HepG2 (cell line): ENCODE results near the gene DALRD3. TPM values are rescaled to one million over a fixed set of nuclear protein-coding genes. Genes with fewer than 3 reads are reported as not detected.

Source experiments
- ATAC-seq: fragments of 200-7000 bp; cut with Tn5 transposase; 3 replicates; pipeline ENCODE4 v1.9.1; 2020; ENCODE audit warnings: mild to moderate bottlenecking, moderate library complexity
- BruUV-seq: library from RNA; stranded (reverse); fragments of 400-500 nt; replicated peaks from 2 replicates; lab custom pipeline; 2021; lab: Mats Ljungman, UMichigan
- CTCF ChIA-PET: fragments of 300-600 bp; formaldehyde crosslinking; extraction: SDS; loops from one replicate; lab custom pipeline; 2021; ENCODE audit warnings: low total read pairs, inconsistent platforms, low intra/inter-chr PET ratio; lab: Yijun Ruan, JAX
- POLR2A ChIA-PET: fragments of 350-600 bp; sonication (Branson Sonifier 250); formaldehyde crosslinking; loops from one replicate; lab custom pipeline; 2020; ENCODE audit warnings: antibody characterized with exemption, inconsistent platforms; lab: Yijun Ruan, JAX
- DNase-seq: peaks from one replicate; pipeline ENCODE4 v3.0.0-alpha.2; 2015; ENCODE audit warnings: low spot score
- FAIRE-seq: peaks from 3 replicates; lab custom pipeline; 2011; peaks lifted over from hg19 to GRCh38; lab: Jason Lieb, UNC
- H2AFZ ChIP-seq: one replicate; pipeline ENCODE4 v1.6.1; 2011; ENCODE audit warnings: low read length, inconsistent platforms
- H3K27ac ChIP-seq: fragments of 300-600 bp; 3 replicates; pipeline ENCODE4 v1.8.0; 2011; ENCODE audit warnings: mixed run types, mild to moderate bottlenecking, mixed read lengths, low read length, inconsistent platforms; ENCODE audit not compliant: insufficient read depth; ENCODE audit errors: extremely low read length
- H3K27me3 ChIP-seq, 2 experiments: fragments of 200-600 bp in 1 of 2; 2 replicates in 1 of 2; 3 replicates in 1 of 2; pipeline versions ENCODE4 v1.6.0 to v1.8.0; 2011; ENCODE audit warnings: low read length in 2 of 2, mild to moderate bottlenecking in 2 of 2, moderate library complexity in 2 of 2, inconsistent platforms in 1 of 2; ENCODE audit not compliant: insufficient read depth in 2 of 2, control insufficient read depth in 1 of 2
- H3K36me3 ChIP-seq, 2 experiments: fragments of 200-600 bp in 1 of 2; replicated peaks in 1 of 2; 2 replicates in 1 of 2; 3 replicates in 1 of 2; pipeline versions ENCODE4 v1.5.1 to v1.8.0; 2011; ENCODE audit warnings: low read length in 2 of 2, inconsistent platforms in 1 of 2; ENCODE audit not compliant: insufficient read depth in 2 of 2, control insufficient read depth in 1 of 2
- H3K4me1 ChIP-seq: 2 replicates; pipeline ENCODE4 v1.5.1; 2012; ENCODE audit warnings: low read length, inconsistent platforms; ENCODE audit not compliant: insufficient read depth
- H3K4me2 ChIP-seq: 2 replicates; pipeline ENCODE4 v1.6.0; 2011; ENCODE audit warnings: low read depth, low read length, inconsistent platforms
- H3K4me3 ChIP-seq, 3 experiments: fragments of 200-600 bp in 1 of 3; sonication (generic), shearing (Covaris generic) in 1 of 3; replicated peaks in 1 of 3; 2 replicates each; pipeline ENCODE4 v1.5.1; 2011 to 2016; ENCODE audit warnings: low read length in 3 of 3, inconsistent platforms in 2 of 3, low read depth in 2 of 3, mild to moderate bottlenecking in 2 of 3, control low read depth in 1 of 3, mixed read lengths in 1 of 3; ENCODE audit not compliant: insufficient read depth in 1 of 3
- H3K79me2 ChIP-seq: one replicate; pipeline ENCODE4 v1.6.1; 2011; ENCODE audit warnings: low read length, inconsistent platforms; ENCODE audit not compliant: insufficient read depth
- H3K9ac ChIP-seq: 2 replicates; pipeline ENCODE4 v1.6.0; 2011; ENCODE audit warnings: mild to moderate bottlenecking, low read depth, low read length, inconsistent platforms; ENCODE audit not compliant: insufficient read depth
- H3K9me3 ChIP-seq: 2 replicates; pipeline ENCODE4 v1.5.1; 2012; ENCODE audit warnings: mild to moderate bottlenecking, low read length
- H4K20me1 ChIP-seq: 2 replicates; pipeline ENCODE4 v1.6.0; 2011; ENCODE audit warnings: inconsistent platforms, mild to moderate bottlenecking, low read length, moderate library complexity; ENCODE audit not compliant: insufficient read depth
- ARNTL ChIP-seq: sonication (generic); formaldehyde crosslinking; IDR thresholded peaks from 2 replicates; pipeline ENCODE4 v1.4.0; 2020; ENCODE audit warnings: mild to moderate bottlenecking, missing genetic modification reagents
- ATRX ChIP-seq: sonication (generic); formaldehyde crosslinking; IDR thresholded peaks from 2 replicates; pipeline ENCODE4 v1.4.0; 2020; ENCODE audit warnings: missing genetic modification reagents, borderline replicate concordance
- FOXO1 ChIP-seq: sonication (generic); formaldehyde crosslinking; IDR thresholded peaks from 2 replicates; pipeline ENCODE4 v1.4.0; 2020; ENCODE audit warnings: missing genetic modification reagents
- KMT2B ChIP-seq: IDR thresholded peaks from 2 replicates; pipeline ENCODE4 v1.6.1; 2016; ENCODE audit warnings: missing genetic modification reagents, missing compliant biosample characterization
- RAD21 ChIP-seq: fragments of 450-650 bp; formaldehyde crosslinking; IDR thresholded peaks from 2 replicates; pipeline ENCODE4 v1.5.0; 2020; ENCODE audit warnings: mild to moderate bottlenecking
- RARA ChIP-seq: IDR thresholded peaks from 2 replicates; pipeline ENCODE4 v1.6.1; 2016; ENCODE audit warnings: missing genetic modification reagents, missing compliant biosample characterization
- RBAK ChIP-seq: sonication (generic); formaldehyde crosslinking; IDR thresholded peaks from 2 replicates; pipeline ENCODE4 v1.5.1; 2020; ENCODE audit warnings: mild to moderate bottlenecking, missing genetic modification reagents
- TCF7L2 ChIP-seq: IDR thresholded peaks from 2 replicates; pipeline ENCODE4 v1.6.1; 2011; ENCODE audit warnings: mild to moderate bottlenecking, low read depth, low read length, moderate library complexity
- ZBTB20 ChIP-seq: sonication (generic); formaldehyde crosslinking; IDR thresholded peaks from 2 replicates; pipeline ENCODE4 v1.8.1; 2023; ENCODE audit warnings: missing genetic modification reagents, low read depth, mild to moderate bottlenecking, borderline replicate concordance
- ZFP82 ChIP-seq: sonication (generic); formaldehyde crosslinking; IDR thresholded peaks from 2 replicates; pipeline ENCODE4 v1.5.1; 2020; ENCODE audit warnings: mild to moderate bottlenecking, missing genetic modification reagents, borderline replicate concordance
- ZNF160 ChIP-seq: sonication (generic); formaldehyde crosslinking; IDR thresholded peaks from 2 replicates; pipeline ENCODE4 v1.8.0; 2022; ENCODE audit warnings: mild to moderate bottlenecking, inconsistent platforms, missing genetic modification reagents
- ZSCAN31 ChIP-seq: sonication (generic); formaldehyde crosslinking; IDR thresholded peaks from 2 replicates; pipeline ENCODE4 v1.5.0; 2020; ENCODE audit warnings: low read depth, mild to moderate bottlenecking, missing genetic modification reagents
- WGBS: methylation state at CpG from one replicate; pipeline ENCODE4 v1.1.6; 2017; ENCODE audit warnings: low lambda C conversion rate; 5-methylcytosine and 5-hydroxymethylcytosine counted together
- in situ Hi-C: cut with HindIII; loops from 2 replicates; pipeline ENCODE4 v1.10.0; 2017; ENCODE audit warnings: low pct_unique_long_range_greater_than_20kb; ENCODE audit not compliant: extremely low pct_ligation_motif_present
- intact Hi-C: fragments of 100-400 bp; cut with micrococcal nuclease; formaldehyde crosslinking; loops from one replicate; pipeline ENCODE4 v1.10.0; 2022; ENCODE audit not compliant: unreplicated experiment
- polyA plus RNA-seq, 8 experiments: library from polyadenylated mRNA; depleted of rRNA in 3 of 8; stranded (reverse) in 7 of 8; unstranded in 1 of 8; fragments of >200 nt; fragmentation: Illumina TruSeq in 4 of 8; extraction: Trizol in 4 of 8; gene quantifications; 2 replicates each; pipeline versions ENCODE4 v1.2.1 to v1.2.3, GENCODE V29; 2011 to 2016; ENCODE audit warnings: low read depth in 4 of 8, missing spikeins in 1 of 8, mixed read lengths in 1 of 8; ENCODE audit not compliant: insufficient read depth in 1 of 8
- total RNA-seq, 5 experiments: library from RNA; depleted of rRNA; stranded (reverse); fragments of >200 nt; fragmentation: Illumina TruSeq; extraction: Trizol; gene quantifications; 2 replicates each; pipeline ENCODE4 v1.2.3, GENCODE V29; 2016; ENCODE audit warnings: low read depth in 1 of 5
- TF ChIP-seq, protein P1 (sequence below): IDR thresholded peaks from 2 replicates; pipeline ENCODE4 v1.6.1; 2016; ENCODE audit warnings: missing genetic modification reagents, missing compliant biosample characterization
- TF ChIP-seq, protein P2 (sequence below): sonication (generic); formaldehyde crosslinking; IDR thresholded peaks from 2 replicates; pipeline ENCODE4 v1.8.1; 2022; ENCODE audit warnings: low read depth, mild to moderate bottlenecking, missing genetic modification reagents
- TF ChIP-seq, protein P3 (sequence below): sonication (generic); formaldehyde crosslinking; IDR thresholded peaks from 2 replicates; pipeline ENCODE4 v1.8.0; 2022; ENCODE audit warnings: missing genetic modification reagents, low read depth, mild to moderate bottlenecking, borderline replicate concordance

Gene DALRD3
- total and polyA plus RNA-seq, 2 of the 13 experiments (the other 11 are each of a cell fraction or from before 2014, with no cell fraction given), result 19.9 to 36.5 TPM

DNA sequence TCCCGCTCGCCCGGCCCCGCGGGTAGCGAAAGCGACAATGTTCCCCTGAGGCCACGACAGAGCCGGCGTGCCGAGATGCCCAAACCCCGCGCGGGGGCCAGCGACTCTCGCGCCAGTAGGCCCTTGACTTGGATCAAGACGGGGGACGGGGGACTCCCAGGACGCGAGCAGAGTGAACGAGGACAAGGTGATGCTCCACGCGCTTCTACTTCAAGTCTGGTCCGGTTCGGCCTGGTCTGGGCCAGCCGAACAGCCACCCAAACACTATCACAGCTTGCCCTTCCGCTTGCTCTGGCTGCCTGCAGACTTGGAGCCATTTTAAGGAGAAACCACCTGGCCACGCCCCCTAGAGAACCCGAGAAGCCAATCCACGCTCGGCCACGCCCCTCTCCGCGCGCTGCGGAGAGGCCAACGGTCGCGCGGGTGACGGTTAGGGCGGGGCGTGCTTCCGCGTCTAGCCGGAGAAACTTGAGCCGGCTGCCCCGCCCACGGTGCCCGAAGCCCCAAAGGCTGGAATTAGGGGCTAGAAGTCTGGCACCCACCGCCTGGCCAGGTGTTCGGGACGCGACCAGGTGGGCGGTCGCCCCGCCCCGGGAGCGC lies 2.9 kb upstream of the DALRD3 start:
- H3K9me3 ChIP-seq, result no peaks in the 10 kb centered on the region
- 10% methylated on average over 2 of the region's 60 CpGs for WGBS
- H3K4me2 ChIP-seq, result peak overlapping the region; percentile 89
- FAIRE-seq (peak; percentile 89), DNase-seq (peak; percentile 95), ATAC-seq (peak; percentile 51)
- no TSS peak for BruUV-seq
- no peak overlapping the region for H2AFZ ChIP-seq
- H3K4me3 ChIP-seq, result peak overlapping the region; percentile 80 to 96 (median 89)
- H3K79me2 ChIP-seq, result peaks cover 27% of the 10 kb centered on the region
- H3K27me3 ChIP-seq, result no peaks in the 10 kb centered on the region; a peak in 1 of 5 replicates
- POLR2A ChIA-PET, result interaction anchor here (0.6 to 11.1 kb wide), 19 partner anchors 8 to 548 kb away, joined by 3 to 280 read pairs (median 7); partner anchors contain the start of genes IMPDH2, KLHDC8B, LAMB2 and QARS1
- peak overlapping the region; percentile 99 for H3K9ac ChIP-seq
- intact Hi-C loops (loop anchor here (5.0 kb wide), 1 partner anchor 71 kb away; the partner anchor contains the start of gene QRICH1), in situ Hi-C loops (no loop called here)
- no peaks in the 10 kb centered on the region for H4K20me1 ChIP-seq
- H3K4me1 ChIP-seq, result peaks cover 50% of the 10 kb centered on the region
- CTCF ChIA-PET, result no interaction called here
- H3K36me3 ChIP-seq, result peaks cover 12 to 27% of the 10 kb centered on the region in 2 experiments
- H3K27ac ChIP-seq, result peak overlapping the region; percentile 99
- TF ChIP-seq, protein P1, sequence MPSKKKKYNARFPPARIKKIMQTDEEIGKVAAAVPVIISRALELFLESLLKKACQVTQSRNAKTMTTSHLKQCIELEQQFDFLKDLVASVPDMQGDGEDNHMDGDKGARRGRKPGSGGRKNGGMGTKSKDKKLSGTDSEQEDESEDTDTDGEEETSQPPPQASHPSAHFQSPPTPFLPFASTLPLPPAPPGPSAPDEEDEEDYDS, result peak; percentile 100
- TF ChIP-seq ZFP82 (peak; percentile 92; the same call in 1 of the 2 replicates), RARA (CRISPR knock-in tag) (no peak; the same call in 1 of the 2 replicates), ATRX (CRISPR knock-in tag) (no peak), ZNF160 (peak; percentile 64; the same call in 1 of the 2 replicates), KMT2B (peak; percentile 20; the same call in 1 of the 2 replicates), RBAK (CRISPR knock-in tag) (no peak), ZBTB20 (CRISPR knock-in tag) (peak; percentile 55), RAD21 (CRISPR knock-in tag) (no peak), TCF7L2 (no peak), FOXO1 (CRISPR knock-in tag) (peak; percentile 33; the same call in 1 of the 2 replicates), ARNTL (CRISPR knock-in tag) (peak; percentile 10; the same call in 1 of the 2 replicates), ZSCAN31 (no peak; the same call in 1 of the 2 replicates)
- TF ChIP-seq, protein P2, sequence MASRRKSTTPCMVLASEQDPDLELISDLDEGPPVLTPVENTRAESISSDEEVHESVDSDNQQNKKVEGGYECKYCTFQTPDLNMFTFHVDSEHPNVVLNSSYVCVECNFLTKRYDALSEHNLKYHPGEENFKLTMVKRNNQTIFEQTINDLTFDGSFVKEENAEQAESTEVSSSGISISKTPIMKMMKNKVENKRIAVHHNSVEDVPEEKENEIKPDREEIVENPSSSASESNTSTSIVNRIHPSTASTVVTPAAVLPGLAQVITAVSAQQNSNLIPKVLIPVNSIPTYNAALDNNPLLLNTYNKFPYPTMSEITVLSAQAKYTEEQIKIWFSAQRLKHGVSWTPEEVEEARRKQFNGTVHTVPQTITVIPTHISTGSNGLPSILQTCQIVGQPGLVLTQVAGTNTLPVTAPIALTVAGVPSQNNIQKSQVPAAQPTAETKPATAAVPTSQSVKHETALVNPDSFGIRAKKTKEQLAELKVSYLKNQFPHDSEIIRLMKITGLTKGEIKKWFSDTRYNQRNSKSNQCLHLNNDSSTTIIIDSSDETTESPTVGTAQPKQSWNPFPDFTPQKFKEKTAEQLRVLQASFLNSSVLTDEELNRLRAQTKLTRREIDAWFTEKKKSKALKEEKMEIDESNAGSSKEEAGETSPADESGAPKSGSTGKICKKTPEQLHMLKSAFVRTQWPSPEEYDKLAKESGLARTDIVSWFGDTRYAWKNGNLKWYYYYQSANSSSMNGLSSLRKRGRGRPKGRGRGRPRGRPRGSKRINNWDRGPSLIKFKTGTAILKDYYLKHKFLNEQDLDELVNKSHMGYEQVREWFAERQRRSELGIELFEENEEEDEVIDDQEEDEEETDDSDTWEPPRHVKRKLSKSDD (CRISPR knock-in tag), result no peak
- TF ChIP-seq, protein P3, sequence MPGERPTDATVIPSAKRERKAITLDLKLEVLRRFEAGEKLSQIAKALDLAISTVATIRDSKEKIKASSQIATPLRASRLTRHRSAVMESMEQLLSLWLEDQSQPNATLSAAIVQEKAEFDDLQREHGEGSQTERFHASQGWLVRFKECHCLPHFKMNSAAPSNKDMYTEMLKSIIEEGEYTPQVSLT (CRISPR knock-in tag), result peak; percentile 33; the same call in 1 of the 2 replicates
